GM18511 (cell line): ENCODE data around the gene CDH23.
"Not testable (repeated sequence)": the region's sequence is repeated elsewhere in the genome, so short reads cannot be mapped to it uniquely, and the experiment has no call there.

Experiments used
- ATAC-seq: cut with Tn5 transposase; IDR thresholded peaks from one replicate; pipeline ENCODE4 v1.9.1; 2021; ENCODE audit warnings: mild to moderate bottlenecking, moderate library complexity; ENCODE audit not compliant: unreplicated experiment

The CDH23 gene

GRCh38 chr10:71597821-71598498 lies 201.2 kb downstream of the CDH23 start:
- ATAC-seq = no peak

- no peak for ATAC-seq
These were observed 201.9 kb downstream of the CDH23 start for GRCh38 chr10:71598621-71599055.

- no peak for ATAC-seq
These were observed 202.8 kb downstream of the CDH23 start for GRCh38 chr10:71599518-71599917.

- not testable (repeated sequence) for ATAC-seq
These were observed 203.5 kb downstream of the CDH23 start for GRCh38 chr10:71600242-71600641.

GRCh38 chr10:71600849-71601248 lies 204.1 kb downstream of the CDH23 start:
- ATAC-seq = no peak

- ATAC-seq = no peak
These were observed 204.6 kb downstream of the CDH23 start for GRCh38 chr10:71601273-71601672.

GRCh38 chr10:71603150-71603549 lies 206.4 kb downstream of the CDH23 start:
- no peak for ATAC-seq

- ATAC-seq = no peak
These were observed 207.0 kb downstream of the CDH23 start for GRCh38 chr10:71603754-71604153.

GRCh38 chr10:71604324-71605018 lies 207.8 kb downstream of the CDH23 start:
- no peak for ATAC-seq

GRCh38 chr10:71605263-71605962 lies 208.7 kb downstream of the CDH23 start:
- no peak for ATAC-seq

- ATAC-seq = no peak
These were observed 209.7 kb downstream of the CDH23 start for GRCh38 chr10:71606257-71607081.

- no peak for ATAC-seq
These were observed 210.3 kb downstream of the CDH23 start for GRCh38 chr10:71607082-71607443.

- ATAC-seq = no peak
These were observed 212.4 kb downstream of the CDH23 start for GRCh38 chr10:71608819-71609768.

- ATAC-seq = no peak
These were observed 213.9 kb downstream of the CDH23 start for GRCh38 chr10:71610651-71611050.

- no peak for ATAC-seq
These were observed 214.4 kb downstream of the CDH23 start for GRCh38 chr10:71611131-71611530.

- ATAC-seq = no peak
These were observed 215.1 kb downstream of the CDH23 start for GRCh38 chr10:71611709-71612422.

GRCh38 chr10:71613261-71613777 lies 216.6 kb downstream of the CDH23 start:
- ATAC-seq = no peak

GRCh38 chr10:71613877-71614276 lies 217.2 kb downstream of the CDH23 start:
- no peak for ATAC-seq

GRCh38 chr10:71614946-71615345 lies 218.2 kb downstream of the CDH23 start:
- no peak for ATAC-seq
